Kidney glomerular epithelial cell (primary cell): ENCODE measurements around the gene BRIP1.

Source experiments
- DNase-seq: peaks from one replicate; lab custom pipeline; 2025; lab: John Stamatoyannopoulos, UW

BRIP1 gene

DNA sequence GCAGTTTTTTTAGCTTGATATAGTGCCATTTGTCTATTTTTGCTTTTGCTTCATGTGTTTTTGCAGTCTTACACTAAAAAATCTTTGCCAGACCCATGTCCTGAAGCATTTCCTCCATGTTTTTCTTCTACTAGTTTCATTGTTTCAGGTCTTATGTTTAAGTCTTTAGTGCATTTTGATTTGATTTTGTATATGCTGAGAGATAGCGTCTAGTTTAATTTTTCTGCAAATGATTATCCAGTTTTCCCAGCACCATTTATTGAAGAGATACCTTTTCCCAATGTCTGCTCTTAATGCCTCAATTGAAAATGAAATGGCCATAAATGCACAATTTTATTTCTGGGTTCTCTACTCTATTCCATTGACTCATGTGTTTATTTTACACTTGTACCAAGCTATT, 231.5 kb downstream of the BRIP1 start:
- DNase-seq, result no peak
